Measurements from ENCODE around the gene TTYH2.

Gene TTYH2

GRCh38 chr17:74218436-74218835, 5.1 kb downstream of the TTYH2 start:
- Histone ChIP-seq H3K9ac (ENCODE audit: low read length) (no peak overlapping the region), H3K4me2 (ENCODE audit: low read depth, low read length, poor library complexity, severe bottlenecking) (no peak overlapping the region), H3F3A (ENCODE audit: insufficient read depth) (no peaks in the 10 kb centered on the region), H3K27ac (ENCODE audit: low read depth, low read length) (no peak overlapping the region), H3K9me2 (replicated peaks; ENCODE audit: insufficient read depth, low read length) (no peaks in the 10 kb centered on the region), H3K36me3 (ENCODE audit: low read length) (no peaks in the 10 kb centered on the region), H2AFZ (ENCODE audit: low read depth, low read length, severe bottlenecking) (no peak overlapping the region), H3K79me2 (ENCODE audit: insufficient read depth, low read length) (no peaks in the 10 kb centered on the region), H3K9me3 (ENCODE audit: insufficient read depth, low read length) (no peaks in the 10 kb centered on the region), H3K4me3 (ENCODE audit: insufficient read depth, low read length, poor library complexity, severe bottlenecking) (no peak overlapping the region), H3K27me3 (ENCODE audit: low read length) (no peaks in the 10 kb centered on the region), H4K20me1 (ENCODE audit: low read depth, low read length) (no peaks in the 10 kb centered on the region)
- no peak for TF ChIP-seq EZH2phosphoT487 (conservative IDR thresholded peaks at IDR 0.05; ENCODE audit: low read length)
- TF ChIP-seq, protein P1, sequence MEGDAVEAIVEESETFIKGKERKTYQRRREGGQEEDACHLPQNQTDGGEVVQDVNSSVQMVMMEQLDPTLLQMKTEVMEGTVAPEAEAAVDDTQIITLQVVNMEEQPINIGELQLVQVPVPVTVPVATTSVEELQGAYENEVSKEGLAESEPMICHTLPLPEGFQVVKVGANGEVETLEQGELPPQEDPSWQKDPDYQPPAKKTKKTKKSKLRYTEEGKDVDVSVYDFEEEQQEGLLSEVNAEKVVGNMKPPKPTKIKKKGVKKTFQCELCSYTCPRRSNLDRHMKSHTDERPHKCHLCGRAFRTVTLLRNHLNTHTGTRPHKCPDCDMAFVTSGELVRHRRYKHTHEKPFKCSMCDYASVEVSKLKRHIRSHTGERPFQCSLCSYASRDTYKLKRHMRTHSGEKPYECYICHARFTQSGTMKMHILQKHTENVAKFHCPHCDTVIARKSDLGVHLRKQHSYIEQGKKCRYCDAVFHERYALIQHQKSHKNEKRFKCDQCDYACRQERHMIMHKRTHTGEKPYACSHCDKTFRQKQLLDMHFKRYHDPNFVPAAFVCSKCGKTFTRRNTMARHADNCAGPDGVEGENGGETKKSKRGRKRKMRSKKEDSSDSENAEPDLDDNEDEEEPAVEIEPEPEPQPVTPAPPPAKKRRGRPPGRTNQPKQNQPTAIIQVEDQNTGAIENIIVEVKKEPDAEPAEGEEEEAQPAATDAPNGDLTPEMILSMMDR (IDR thresholded peaks at IDR 0.05; ENCODE audit: insufficient read depth, low read length, poor library complexity, severe bottlenecking) = no peak

DNA sequence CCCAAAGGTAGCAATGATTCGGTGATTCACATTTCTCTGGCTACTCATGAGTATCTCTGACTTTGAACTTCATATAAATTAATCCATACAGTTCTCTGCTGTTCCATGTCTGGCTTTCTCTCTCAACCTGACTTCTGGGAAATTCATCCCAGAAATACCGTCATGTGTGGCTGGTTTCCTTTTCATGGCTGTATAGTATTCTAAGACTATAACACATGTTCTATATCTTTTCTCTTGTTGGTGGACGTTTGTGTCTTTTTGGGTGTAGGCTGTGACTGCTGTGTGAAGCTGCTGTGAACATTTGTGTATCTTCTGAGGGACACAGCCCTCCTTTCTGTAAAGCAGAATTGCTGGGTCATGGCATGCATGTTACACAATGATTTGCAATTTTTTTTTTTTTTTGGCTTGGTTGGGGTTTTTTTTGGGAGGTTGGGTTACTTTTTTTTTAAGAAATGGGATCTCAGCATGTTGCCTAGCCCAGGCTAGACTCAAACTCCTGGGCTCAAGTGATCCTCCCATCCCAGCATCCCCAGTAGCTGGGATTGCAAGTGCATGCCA, 6.3 kb downstream of the TTYH2 start:
- Histone ChIP-seq H3F3A (ENCODE audit: insufficient read depth) (no peaks in the 10 kb centered on the region), H3K9me2 (replicated peaks; ENCODE audit: insufficient read depth, low read length) (no peaks in the 10 kb centered on the region), H3K4me2 (ENCODE audit: low read depth, low read length, poor library complexity, severe bottlenecking) (no peak overlapping the region), H3K79me2 (ENCODE audit: insufficient read depth, low read length) (no peaks in the 10 kb centered on the region), H3K9me3 (ENCODE audit: insufficient read depth, low read length) (no peaks in the 10 kb centered on the region), H3K27ac (ENCODE audit: low read depth, low read length) (no peak overlapping the region), H3K4me3 (ENCODE audit: insufficient read depth, low read length, poor library complexity, severe bottlenecking) (no peak overlapping the region), H3K27me3 (ENCODE audit: low read length) (no peaks in the 10 kb centered on the region), H2AFZ (ENCODE audit: low read depth, low read length, severe bottlenecking) (no peak overlapping the region), H4K20me1 (ENCODE audit: low read depth, low read length) (no peaks in the 10 kb centered on the region), H3K36me3 (ENCODE audit: low read length) (no peaks in the 10 kb centered on the region), H3K9ac (ENCODE audit: low read length) (no peak overlapping the region)
- TF ChIP-seq, protein P1 (IDR thresholded peaks at IDR 0.05; ENCODE audit: insufficient read depth, low read length, poor library complexity, severe bottlenecking) = no peak
- no peak for TF ChIP-seq EZH2phosphoT487 (conservative IDR thresholded peaks at IDR 0.05; ENCODE audit: low read length)

DNA sequence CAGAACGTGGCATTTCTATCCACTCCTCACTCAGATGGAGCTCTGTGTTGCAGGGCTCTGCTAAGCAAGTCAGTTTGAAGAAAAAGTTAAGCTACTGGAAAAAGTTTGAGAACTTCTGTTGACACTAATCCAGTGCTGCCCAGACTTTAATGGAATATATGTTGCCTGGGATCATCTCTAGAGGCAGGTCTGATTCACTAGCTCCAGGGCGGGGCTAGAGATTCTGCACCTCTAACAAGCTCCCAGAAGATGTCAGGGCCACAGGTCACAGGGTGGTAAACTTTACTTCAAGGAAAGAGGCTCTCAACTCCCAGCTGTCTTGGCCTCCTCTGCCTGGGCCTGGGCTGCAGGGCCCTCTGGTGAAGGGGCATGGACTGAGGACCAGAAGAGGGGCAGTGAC, 6.8 kb downstream of the TTYH2 start:
- Histone ChIP-seq H3K36me3 (ENCODE audit: low read length) (no peaks in the 10 kb centered on the region), H3K79me2 (ENCODE audit: insufficient read depth, low read length) (no peaks in the 10 kb centered on the region), H3K9ac (ENCODE audit: low read length) (no peak overlapping the region), H2AFZ (ENCODE audit: low read depth, low read length, severe bottlenecking) (no peak overlapping the region), H3K4me3 (ENCODE audit: insufficient read depth, low read length, poor library complexity, severe bottlenecking) (no peak overlapping the region), H3K9me3 (ENCODE audit: insufficient read depth, low read length) (no peaks in the 10 kb centered on the region), H3F3A (ENCODE audit: insufficient read depth) (no peaks in the 10 kb centered on the region), H3K27ac (ENCODE audit: low read depth, low read length) (no peak overlapping the region), H3K9me2 (replicated peaks; ENCODE audit: insufficient read depth, low read length) (no peaks in the 10 kb centered on the region), H4K20me1 (ENCODE audit: low read depth, low read length) (no peaks in the 10 kb centered on the region), H3K4me2 (ENCODE audit: low read depth, low read length, poor library complexity, severe bottlenecking) (no peak overlapping the region), H3K27me3 (ENCODE audit: low read length) (no peaks in the 10 kb centered on the region)
- TF ChIP-seq EZH2phosphoT487 (conservative IDR thresholded peaks at IDR 0.05; ENCODE audit: low read length) = no peak
- TF ChIP-seq, protein P1 (IDR thresholded peaks at IDR 0.05; ENCODE audit: insufficient read depth, low read length, poor library complexity, severe bottlenecking) = no peak
